GM06990 (cell line): Measurements from ENCODE around the gene ITPK1.

ENCODE experiments used
- DNase-seq: peaks from one replicate; pipeline ENCODE4 v3.0.0-alpha.2; 2011; ENCODE audit not compliant: insufficient read length; ENCODE audit errors: extremely low read depth
- H3K27me3 ChIP-seq: replicated peaks from 2 replicates; pipeline ENCODE4 v1.6.0; 2011; ENCODE audit warnings: low read length; ENCODE audit not compliant: control insufficient read depth, insufficient read depth
- H3K36me3 ChIP-seq: 2 replicates; pipeline ENCODE4 v1.5.1; 2011; ENCODE audit warnings: low read length; ENCODE audit not compliant: control insufficient read depth, insufficient read depth
- H3K4me3 ChIP-seq: replicated peaks from 2 replicates; pipeline ENCODE4 v1.5.1; 2011; ENCODE audit warnings: low read depth, mild to moderate bottlenecking, control low read depth, low read length
- CTCF ChIP-seq: IDR thresholded peaks from 2 replicates; pipeline ENCODE4 v1.5.1; 2011; ENCODE audit warnings: low read length, control low read depth, mild to moderate bottlenecking, inconsistent platforms; ENCODE audit not compliant: insufficient read depth, poor library complexity, severe bottlenecking

The ITPK1 gene

DNA sequence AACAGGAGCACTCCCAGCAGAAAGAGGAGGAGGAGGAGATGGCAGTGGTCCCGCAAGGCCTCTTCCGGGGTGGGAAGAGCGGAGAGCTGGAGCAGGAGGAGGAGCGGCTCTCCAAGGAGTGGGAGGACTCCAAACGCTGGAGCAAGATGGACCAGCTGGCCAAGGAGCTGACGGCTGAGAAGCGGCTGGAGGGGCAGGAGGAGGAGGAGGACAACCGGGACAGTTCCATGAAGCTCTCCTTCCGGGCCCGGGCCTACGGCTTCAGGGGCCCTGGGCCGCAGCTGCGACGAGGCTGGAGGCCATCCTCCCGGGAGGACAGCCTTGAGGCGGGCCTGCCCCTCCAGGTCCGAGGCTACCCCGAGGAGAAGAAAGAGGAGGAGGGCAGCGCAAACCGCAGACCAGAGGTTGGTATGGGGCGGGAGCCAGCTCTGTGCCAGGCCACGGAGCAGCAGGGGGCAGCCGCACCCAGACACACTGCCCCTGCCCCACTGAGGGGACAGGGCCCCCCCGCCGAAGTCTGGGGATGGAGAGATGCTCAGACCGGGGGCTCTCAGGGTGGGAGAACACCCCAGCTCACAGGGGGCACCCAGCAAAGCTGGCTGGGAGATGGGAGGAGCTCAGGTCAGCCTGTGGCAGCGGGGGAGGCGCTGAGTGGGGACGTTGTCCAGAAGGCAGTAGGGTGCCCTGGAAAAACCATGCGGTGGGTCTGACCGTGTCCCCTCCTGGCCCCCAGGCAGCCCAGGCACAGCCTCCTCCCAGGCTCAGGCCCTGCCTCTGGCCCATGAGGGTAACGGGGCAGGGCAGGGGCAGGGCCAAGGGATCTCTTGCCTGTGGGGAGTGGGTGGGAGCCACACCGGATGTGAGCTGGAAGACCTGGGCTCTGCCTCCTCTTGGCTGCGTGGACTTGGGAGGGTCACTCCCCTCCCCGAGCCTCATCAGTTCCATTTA is 183.0 kb downstream of the ITPK1 start:
- no peak for TF ChIP-seq CTCF
- no peak for DNase-seq
- H3K27me3 ChIP-seq = no peaks in the 10 kb centered on the region

DNA sequence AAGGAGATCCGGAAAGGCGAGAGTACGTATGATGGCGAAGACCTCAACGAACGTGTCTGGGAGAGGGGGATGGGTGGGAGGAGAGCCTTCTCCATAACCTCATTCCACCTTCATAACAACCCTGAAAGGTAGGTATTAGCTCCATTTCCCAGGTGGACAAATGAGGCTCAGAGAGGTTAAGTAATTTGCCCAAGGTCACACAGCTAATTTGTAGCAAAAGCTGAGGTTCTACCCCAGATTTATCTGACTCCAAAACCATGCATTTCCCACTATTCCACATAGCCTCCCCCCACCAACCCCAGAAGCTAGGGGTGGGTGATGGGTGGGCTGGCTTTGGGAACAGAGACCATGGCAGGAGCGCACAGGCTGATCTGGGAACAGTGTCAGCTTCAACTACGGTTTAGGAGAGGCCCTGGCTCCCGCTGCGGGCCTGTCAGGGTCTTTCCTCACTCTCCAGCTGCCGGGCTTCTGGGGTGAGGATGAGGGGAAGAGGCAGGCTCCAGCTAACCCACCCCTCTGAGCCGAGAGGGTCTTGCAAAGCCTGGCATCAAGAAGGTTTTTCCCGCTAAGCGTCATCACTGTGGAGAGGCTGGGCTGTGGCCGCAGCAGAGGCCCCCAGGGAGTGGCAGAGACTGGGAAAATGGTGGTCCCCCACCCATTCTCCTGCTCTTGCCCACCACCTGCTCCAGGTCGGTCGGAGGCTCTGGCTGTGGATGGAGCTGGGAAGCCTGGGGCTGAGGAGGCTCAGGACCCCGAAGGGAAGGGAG is 183.9 kb downstream of the ITPK1 start:
- H3K27me3 ChIP-seq = no peaks in the 10 kb centered on the region
- TF ChIP-seq CTCF = no peak
- no peak overlapping the region for H3K4me3 ChIP-seq
- DNase-seq = no peak
- no peaks in the 10 kb centered on the region; the same call in 1 of the 2 replicates for H3K36me3 ChIP-seq

More for the DNA sequence above, 183.0 kb downstream of the ITPK1 start:
- Histone ChIP-seq H3K4me3 (no peak overlapping the region), H3K36me3 (no peaks in the 10 kb centered on the region; the same call in 1 of the 2 replicates)

- Histone ChIP-seq H3K27me3 (no peaks in the 10 kb centered on the region), H3K36me3 (no peaks in the 10 kb centered on the region; the same call in 1 of the 2 replicates), H3K4me3 (no peak overlapping the region)
- no peak for TF ChIP-seq CTCF
- DNase-seq = no peak
Measured at GRCh38 chr14:92930737-92931602, 184.8 kb downstream of the ITPK1 start.

DNA sequence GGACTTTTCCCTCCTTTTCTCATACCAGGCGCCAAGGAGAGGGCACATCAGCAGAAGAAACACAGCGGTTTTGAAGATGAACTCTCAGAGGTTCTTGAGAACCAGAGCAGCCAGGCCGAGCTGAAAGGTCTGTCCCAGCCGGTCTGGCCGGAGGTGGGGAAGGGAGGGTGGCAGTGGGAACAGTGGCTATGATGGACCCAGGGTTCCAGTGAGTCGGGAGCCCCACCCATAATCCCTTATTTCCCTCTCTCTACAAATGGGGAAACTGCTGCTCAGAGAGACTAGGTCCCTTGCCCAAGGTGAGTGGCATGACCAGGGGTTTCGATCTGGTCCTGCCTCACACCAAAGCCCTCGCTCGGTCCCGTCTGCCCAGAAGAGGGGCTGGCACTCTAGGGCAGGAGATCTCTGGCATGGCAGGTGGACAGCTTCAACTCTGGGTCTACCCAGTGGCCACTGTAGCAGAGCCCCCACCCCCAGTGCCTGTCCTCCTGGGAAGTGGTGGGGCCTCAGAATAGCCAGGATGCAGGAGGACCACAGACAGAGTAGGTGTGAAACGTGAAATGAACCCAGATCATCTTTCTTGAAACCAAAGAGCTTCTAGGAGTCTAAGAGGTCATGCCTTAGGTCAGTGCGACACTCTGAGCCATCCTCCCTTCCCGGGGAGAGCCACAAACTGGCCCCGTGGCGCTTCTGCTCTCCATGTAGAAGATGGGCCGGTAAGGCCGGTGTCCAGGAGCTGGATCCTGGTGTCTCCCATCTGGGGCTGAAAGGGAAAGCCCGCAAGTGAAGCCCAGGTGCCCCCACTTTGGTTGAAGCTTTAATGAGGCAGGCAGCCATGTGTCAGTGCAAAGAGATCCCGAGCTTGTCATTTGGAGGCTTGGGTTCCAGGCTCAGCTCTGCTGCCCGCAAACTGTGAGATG is 185.8 kb downstream of the ITPK1 start:
- TF ChIP-seq CTCF = no peak
- no peak for DNase-seq
- H3K36me3 ChIP-seq = no peaks in the 10 kb centered on the region
- no peak overlapping the region for H3K4me3 ChIP-seq
- no peaks in the 10 kb centered on the region for H3K27me3 ChIP-seq
